Esophagus muscularis mucosa (tissue), 4 donors: ENCODE data around the gene KIF16B. TPM values are rescaled to one million over a fixed set of nuclear protein-coding genes. Genes with fewer than 3 reads are reported as not detected.
A peak's percentile ranks its signal among the peaks of the same experiment; 100 is the strongest.

Source experiments
- DNase-seq: peaks from one replicate; pipeline ENCODE4 v3.0.0-alpha.2; 2017; ENCODE audit errors: extremely low spot score
- H3K27ac ChIP-seq, 4 donors: fragments of 200-600 bp; sonication (generic); replicated peaks in 1 of 4; 1 replicate in 3 of 4; 2 replicates in 1 of 4; pipeline ENCODE4 v1.5.1; 2016 to 2019; ENCODE audit warnings: mild to moderate bottlenecking in 1 of 4
- H3K27me3 ChIP-seq, 4 donors: fragments of 200-600 bp; sonication (generic); one replicate each; pipeline versions ENCODE4 v1.5.1 to v1.6.0; 2016 to 2019
- H3K36me3 ChIP-seq, 4 donors: fragments of 200-600 bp; sonication (generic); one replicate each; pipeline ENCODE4 v1.5.1; 2016 to 2019
- H3K4me1 ChIP-seq, 4 donors: fragments of 200-600 bp; sonication (generic); one replicate each; pipeline ENCODE4 v1.5.1; 2016 to 2019
- H3K4me3 ChIP-seq, 4 donors: fragments of 200-600 bp; sonication (generic); 1 replicate in 2 of 4; 2 replicates in 2 of 4; pipeline ENCODE4 v1.5.1; 2016 to 2019; ENCODE audit warnings: mild to moderate bottlenecking in 4 of 4, moderate library complexity in 1 of 4
- H3K9me3 ChIP-seq, 4 donors: fragments of 200-600 bp; sonication (generic); 1 replicate in 3 of 4; 2 replicates in 1 of 4; pipeline ENCODE4 v1.5.1; 2016 to 2019
- CTCF ChIP-seq, 3 experiments: fragments of 200-600 bp in 2 of 3; fragments of 450-650 bp in 1 of 3; sonication (generic) in 2 of 3; IDR thresholded peaks; one replicate each; pipeline ENCODE4 v1.5.1; 2017 to 2019; ENCODE audit warnings: antibody characterized with exemption in 3 of 3, mild to moderate bottlenecking in 2 of 3, moderate library complexity in 1 of 3
- EP300 ChIP-seq: sonication (generic); formaldehyde crosslinking; IDR thresholded peaks from one replicate; pipeline ENCODE4 v1.6.1; 2017; ENCODE audit warnings: antibody characterized with exemption
- POLR2A ChIP-seq: fragments of 450-650 bp; IDR thresholded peaks from one replicate; pipeline ENCODE4 v1.6.1; 2017; ENCODE audit warnings: antibody characterized with exemption, moderate library complexity, mild to moderate bottlenecking, low read depth
- POLR2AphosphoS5 ChIP-seq, 2 donors: sonication (generic); formaldehyde crosslinking; IDR thresholded peaks; one replicate each; pipeline ENCODE4 v1.6.1; 2017; ENCODE audit warnings: antibody characterized with exemption in 2 of 2
- WGBS: methylation state at CpG from one replicate; pipeline ENCODE4 v1.1.5; 2018; 5-methylcytosine and 5-hydroxymethylcytosine counted together
- intact Hi-C: fragments of 100-400 bp; cut with DNase I; formaldehyde crosslinking; loops from one replicate; pipeline ENCODE4 v1.15.1; 2023
- total RNA-seq, 4 donors: library from RNA; depleted of rRNA; stranded (reverse); fragments of >200 nt; gene quantifications; one replicate each; pipeline versions ENCODE4 v1.1.0 to v1.2.1, GENCODE V29; 2016

Gene KIF16B
- total RNA-seq, 4 donors from 2014 or later = 15.4 to 21.1 (median 19.3) TPM

DNA sequence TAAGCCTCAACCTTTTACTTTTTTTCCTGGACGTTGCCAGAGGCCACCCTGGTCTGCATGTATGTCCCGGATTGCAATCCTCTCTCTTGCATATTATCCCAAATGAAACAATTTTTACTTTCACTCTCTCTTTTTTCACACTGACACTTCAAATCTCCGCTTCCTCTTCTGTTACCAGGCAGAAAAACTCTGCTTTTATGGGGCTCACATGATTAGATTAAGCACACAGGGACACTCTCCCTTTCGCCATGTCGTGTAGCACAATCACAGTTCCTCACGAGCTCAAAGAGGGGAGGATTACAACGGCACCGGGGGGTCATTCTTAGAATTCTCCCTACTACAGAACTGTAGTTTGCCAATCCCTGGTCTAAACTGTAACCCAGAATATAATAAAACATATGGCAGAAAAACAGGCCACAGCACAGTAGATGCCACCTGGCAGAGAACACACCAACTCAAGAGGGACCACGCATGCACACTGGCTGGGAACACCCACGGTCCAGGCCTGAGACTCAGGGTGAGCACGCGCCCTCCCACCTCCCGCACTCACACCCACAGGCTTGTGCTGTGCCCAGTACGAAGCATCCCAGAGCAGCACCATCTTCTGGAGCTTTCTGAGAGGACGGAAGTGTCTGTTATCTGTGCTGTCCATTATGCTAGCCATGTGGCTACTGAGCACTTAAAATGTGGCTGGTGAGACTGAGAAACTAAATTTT lies 288.7 kb downstream of the KIF16B start:
- 92% methylated on average over 15 of the region's 15 CpGs for WGBS
- Histone ChIP-seq H3K4me1 (peaks cover 0 to 8% (median 6%) of the 10 kb centered on the region in 4 donors), H3K27ac (no peak overlapping the region), H3K4me3 (no peak overlapping the region), H3K27me3 (no peaks in the 10 kb centered on the region), H3K36me3 (peaks cover 0 to 15% (median 4%) of the 10 kb centered on the region in 4 donors), H3K9me3 (no peaks in the 10 kb centered on the region)
- TF ChIP-seq POLR2AphosphoS5 (IDR thresholded peaks at IDR 0.05) = no peak
- TF ChIP-seq POLR2A = no peak
- no peak for TF ChIP-seq CTCF (IDR thresholded peaks at IDR 0.05)
- no peak for TF ChIP-seq EP300
- DNase-seq = no peak
- intact Hi-C loops = no loop called here

GRCh38 chr20:16283978-16284377 lies 289.3 kb downstream of the KIF16B start:
- no peaks in the 10 kb centered on the region for H3K9me3 ChIP-seq
- H3K4me3 ChIP-seq = no peak overlapping the region
- intact Hi-C loops = no loop called here
- no peaks in the 10 kb centered on the region for H3K27me3 ChIP-seq
- peaks cover 0 to 8% (median 6%) of the 10 kb centered on the region in 4 donors for H3K4me1 ChIP-seq
- peaks cover 0 to 15% (median 4%) of the 10 kb centered on the region in 4 donors for H3K36me3 ChIP-seq
- WGBS = 100% methylated on average over 3 of the region's 5 CpGs
- no peak overlapping the region for H3K27ac ChIP-seq
- TF ChIP-seq CTCF (IDR thresholded peaks at IDR 0.05) (no peak), POLR2AphosphoS5 (IDR thresholded peaks at IDR 0.05) (no peak), EP300 (no peak), POLR2A (no peak)
- DNase-seq = peak; percentile 37

- Histone ChIP-seq H3K4me1 (peaks cover 0 to 8% (median 6%) of the 10 kb centered on the region in 4 donors), H3K9me3 (no peaks in the 10 kb centered on the region), H3K4me3 (no peak overlapping the region), H3K27ac (no peak overlapping the region), H3K27me3 (no peaks in the 10 kb centered on the region), H3K36me3 (peaks cover 0 to 15% (median 4%) of the 10 kb centered on the region in 4 donors)
- 82% methylated on average over 5 of the region's 6 CpGs for WGBS
- TF ChIP-seq EP300 (no peak), POLR2A (no peak), POLR2AphosphoS5 (IDR thresholded peaks at IDR 0.05) (no peak), CTCF (IDR thresholded peaks at IDR 0.05) (no peak)
- intact Hi-C loops = no loop called here
- DNase-seq = peak; percentile 45
Measured at GRCh38 chr20:16283307-16283706, 289.9 kb downstream of the KIF16B start.

DNA sequence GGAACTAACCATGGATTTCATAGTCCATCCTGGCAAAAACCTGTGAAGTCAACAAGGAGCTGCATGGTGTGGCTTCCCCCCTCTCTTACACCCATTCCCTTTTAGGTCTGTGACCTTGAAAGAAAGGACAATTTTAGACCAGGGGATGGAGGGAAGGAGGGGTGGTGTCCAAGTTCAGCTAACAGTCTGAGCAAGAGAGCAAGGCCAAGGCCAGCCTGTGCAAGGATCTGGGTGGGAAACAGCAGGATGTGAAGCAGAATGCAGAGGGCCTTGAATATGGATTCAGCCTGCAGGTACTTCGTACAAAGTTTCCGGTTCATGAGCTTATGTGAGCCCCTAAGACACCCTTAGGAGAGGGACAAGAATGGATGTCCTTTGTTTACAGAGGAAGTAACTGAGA lies 293.0 kb downstream of the KIF16B start:
- Histone ChIP-seq H3K27me3 (no peaks in the 10 kb centered on the region), H3K36me3 (peaks cover 0 to 14% (median 4%) of the 10 kb centered on the region in 4 donors), H3K4me3 (no peak overlapping the region), H3K9me3 (no peaks in the 10 kb centered on the region), H3K4me1 (peaks cover 0 to 8% (median 6%) of the 10 kb centered on the region in 4 donors), H3K27ac (no peak overlapping the region)
- no peak for DNase-seq
- TF ChIP-seq POLR2AphosphoS5 (IDR thresholded peaks at IDR 0.05) (no peak), EP300 (no peak), CTCF (IDR thresholded peaks at IDR 0.05) (no peak), POLR2A (no peak)
- 97% methylated on average over 2 of the region's 2 CpGs for WGBS
- intact Hi-C loops = no loop called here

GRCh38 chr20:16279320-16279719 lies 293.9 kb downstream of the KIF16B start:
- DNase-seq = peak; percentile 57
- peaks cover 0 to 8% (median 6%) of the 10 kb centered on the region in 4 donors for H3K4me1 ChIP-seq
- H3K27me3 ChIP-seq = no peaks in the 10 kb centered on the region

More at GRCh38 chr20:16279320-16279719, 293.9 kb downstream of the KIF16B start:
- WGBS = 90% methylated on average over 5 of the region's 5 CpGs
- H3K4me3 ChIP-seq = no peak overlapping the region
- intact Hi-C loops = no loop called here
- TF ChIP-seq POLR2AphosphoS5 (IDR thresholded peaks at IDR 0.05) = no peak
- TF ChIP-seq POLR2A = no peak
- TF ChIP-seq CTCF (IDR thresholded peaks at IDR 0.05) = no peak
- no peak for TF ChIP-seq EP300
- no peaks in the 10 kb centered on the region for H3K9me3 ChIP-seq
- H3K36me3 ChIP-seq = peaks cover 0 to 8% (median 4%) of the 10 kb centered on the region in 4 donors
- H3K27ac ChIP-seq = no peak overlapping the region
